Brain microvascular endothelial cell (primary cell): Measurements from ENCODE around the gene CRTAP.
"Not testable (repeated sequence)": the region's sequence is repeated elsewhere in the genome, so short reads cannot be mapped to it uniquely, and the experiment has no call there.

Experiments used
- DNase-seq: peaks from one replicate; pipeline ENCODE4 v3.0.0-alpha.2; 2020
- H3K27ac ChIP-seq: fragments of 250-450 bp; sonication (Bioruptor Pico); 2 replicates; pipeline ENCODE4 v1.5.1; 2020; ENCODE audit warnings: mild to moderate bottlenecking, moderate library complexity
- H3K27me3 ChIP-seq: fragments of 250-450 bp; sonication (Bioruptor Pico); replicated peaks from 2 replicates; pipeline ENCODE4 v1.5.1; 2020; ENCODE audit warnings: mild to moderate bottlenecking
- H3K36me3 ChIP-seq: fragments of 250-450 bp; sonication (Bioruptor Pico); replicated peaks from 2 replicates; pipeline ENCODE4 v1.5.1; 2020; ENCODE audit warnings: mild to moderate bottlenecking
- H3K4me3 ChIP-seq: 2 replicates; pipeline ENCODE4 v1.5.1; 2011; ENCODE audit warnings: low read depth, mild to moderate bottlenecking, control low read depth, low read length, moderate library complexity
- CTCF ChIP-seq: IDR thresholded peaks from 2 replicates; pipeline ENCODE4 v1.5.1; 2011; ENCODE audit warnings: low read depth, mild to moderate bottlenecking, moderate library complexity, low read length, control low read depth, inconsistent platforms; ENCODE audit errors: missing control alignments
- in situ Hi-C: cut with HindIII; loops from 2 replicates; pipeline ENCODE4 v1.10.0; 2017; ENCODE audit warnings: low sequenced_read_pairs, low pct_ligation_motif_present

The CRTAP gene

GRCh38 chr3:33074217-33075067 lies 39.4 kb upstream of the CRTAP start:
- Histone ChIP-seq H3K36me3 (peaks cover 6% of the 10 kb centered on the region), H3K27me3 (no peaks in the 10 kb centered on the region), H3K4me3 (no peak overlapping the region), H3K27ac (no peak overlapping the region)
- TF ChIP-seq CTCF, result peak; percentile 98
- peak; percentile 59 for DNase-seq
- in situ Hi-C loops, result no loop called here

GRCh38 chr3:33075995-33076394 lies 37.8 kb upstream of the CRTAP start:
- in situ Hi-C loops, result no loop called here
- Histone ChIP-seq H3K27ac (no peak overlapping the region), H3K27me3 (no peaks in the 10 kb centered on the region), H3K4me3 (no peak overlapping the region), H3K36me3 (peaks cover 6% of the 10 kb centered on the region)
- DNase-seq, result no peak
- no peak for TF ChIP-seq CTCF

- Histone ChIP-seq H3K27ac (no peak overlapping the region), H3K27me3 (no peaks in the 10 kb centered on the region), H3K36me3 (peaks cover 5% of the 10 kb centered on the region), H3K4me3 (no peak overlapping the region)
- TF ChIP-seq CTCF, result no peak
- DNase-seq, result no peak
- in situ Hi-C loops, result no loop called here
Observed at GRCh38 chr3:33076952-33077351, 36.9 kb upstream of the CRTAP start.

GRCh38 chr3:33077976-33078375 lies 35.8 kb upstream of the CRTAP start:
- H3K36me3 ChIP-seq, result peaks cover 5% of the 10 kb centered on the region
- no peak overlapping the region for H3K4me3 ChIP-seq
- no peak for TF ChIP-seq CTCF
- in situ Hi-C loops, result no loop called here
- DNase-seq, result no peak
- no peak overlapping the region for H3K27ac ChIP-seq
- no peaks in the 10 kb centered on the region for H3K27me3 ChIP-seq

- H3K27me3 ChIP-seq, H3K36me3 ChIP-seq, H3K27ac ChIP-seq, in situ Hi-C loops, DNase-seq, H3K4me3 ChIP-seq: not testable (repeated sequence)
Observed at GRCh38 chr3:33079813-33080212, 34.0 kb upstream of the CRTAP start.

GRCh38 chr3:33081812-33082211 lies 32.0 kb upstream of the CRTAP start:
- in situ Hi-C loops, result no loop called here
- H3K27ac ChIP-seq, result no peak overlapping the region
- no peaks in the 10 kb centered on the region for H3K36me3 ChIP-seq
- H3K27me3 ChIP-seq, result no peaks in the 10 kb centered on the region
- TF ChIP-seq CTCF, result peak; percentile 10
- DNase-seq, result no peak
- no peak overlapping the region for H3K4me3 ChIP-seq
